Measurements from ENCODE around the gene E2F7. TPM values are rescaled to one million over a fixed set of nuclear protein-coding genes. Genes with fewer than 3 reads are reported as not detected.

Gene E2F7
- total and polyA plus RNA-seq, 2 of the 8 experiments (the other 6 are each of a cell fraction or from before 2014, with no cell fraction given): 8.8 to 18.5 TPM

- no peak for TF ChIP-seq CTCF (IDR thresholded peaks at IDR 0.05; ENCODE audit: control extremely low read depth in 1 of 3, insufficient read depth in 1 of 3, low read depth in 1 of 3, low read length in 3 of 3)
- no peak for TF ChIP-seq ATF3 (IDR thresholded peaks at IDR 0.05; ENCODE audit: insufficient read depth, low read depth, low read length)
- no peak for TF ChIP-seq GTF2F1 (IDR thresholded peaks at IDR 0.05; ENCODE audit: borderline replicate concordance, low read depth, low read length)
- TF ChIP-seq SP4 (IDR thresholded peaks at IDR 0.05; ENCODE audit: low read length): no peak
- TF ChIP-seq CEBPB (IDR thresholded peaks at IDR 0.05; ENCODE audit: low read depth, low read length): no peak
- TF ChIP-seq, protein P1, sequence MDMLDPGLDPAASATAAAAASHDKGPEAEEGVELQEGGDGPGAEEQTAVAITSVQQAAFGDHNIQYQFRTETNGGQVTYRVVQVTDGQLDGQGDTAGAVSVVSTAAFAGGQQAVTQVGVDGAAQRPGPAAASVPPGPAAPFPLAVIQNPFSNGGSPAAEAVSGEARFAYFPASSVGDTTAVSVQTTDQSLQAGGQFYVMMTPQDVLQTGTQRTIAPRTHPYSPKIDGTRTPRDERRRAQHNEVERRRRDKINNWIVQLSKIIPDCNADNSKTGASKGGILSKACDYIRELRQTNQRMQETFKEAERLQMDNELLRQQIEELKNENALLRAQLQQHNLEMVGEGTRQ (IDR thresholded peaks at IDR 0.05; ENCODE audit: low read length): no peak
- no peak for TF ChIP-seq ASH2L (IDR thresholded peaks at IDR 0.05; ENCODE audit: low read length)
- TF ChIP-seq TCF12 (IDR thresholded peaks at IDR 0.05; ENCODE audit: low read depth, low read length): no peak
- TF ChIP-seq KDM1A (IDR thresholded peaks at IDR 0.05; ENCODE audit: borderline replicate concordance, low read length): no peak
Measured at GRCh38 chr12:77003914-77004313, 61.5 kb downstream of the E2F7 start (continued).

Data from H1 (cell line).